Trophoblast cell (in vitro differentiated cells and primary cell): ENCODE measurements around the gene AMPH.

Experiments
- DNase-seq, 2 donors: peaks; one replicate each; pipeline ENCODE4 v3.0.0-alpha.2; 2016
- H2AFZ ChIP-seq: 2 replicates; pipeline ENCODE4 v1.6.1; 2013; ENCODE audit warnings: low read length, moderate library complexity, mild to moderate bottlenecking; ENCODE audit not compliant: insufficient read depth, poor library complexity
- H2AK5ac ChIP-seq: 2 replicates; pipeline ENCODE4 v1.6.1; 2013; ENCODE audit warnings: mild to moderate bottlenecking, low read length
- H2BK120ac ChIP-seq: 2 replicates; pipeline ENCODE4 v1.6.1; 2013; ENCODE audit warnings: low read length, mild to moderate bottlenecking, moderate library complexity; ENCODE audit not compliant: insufficient read depth, poor library complexity
- H2BK12ac ChIP-seq: 2 replicates; pipeline ENCODE4 v1.6.1; 2013; ENCODE audit warnings: mild to moderate bottlenecking, low read length, moderate library complexity
- H2BK5ac ChIP-seq: 2 replicates; pipeline ENCODE4 v1.6.1; 2013; ENCODE audit warnings: low read length, low read depth, moderate library complexity, mild to moderate bottlenecking; ENCODE audit not compliant: poor library complexity
- H3K14ac ChIP-seq: 2 replicates; pipeline ENCODE4 v1.6.1; 2013; ENCODE audit warnings: mild to moderate bottlenecking, low read length
- H3K18ac ChIP-seq: 2 replicates; pipeline ENCODE4 v1.6.1; 2013; ENCODE audit warnings: mild to moderate bottlenecking, low read length
- H3K23ac ChIP-seq: 2 replicates; pipeline ENCODE4 v1.6.1; 2013; ENCODE audit warnings: low read length
- H3K27ac ChIP-seq: 2 replicates; pipeline ENCODE4 v1.5.1; 2013; ENCODE audit warnings: low read depth, mild to moderate bottlenecking, inconsistent platforms, low read length, moderate library complexity
- H3K27me3 ChIP-seq: 2 replicates; pipeline ENCODE4 v1.6.1; 2013; ENCODE audit warnings: inconsistent platforms, mild to moderate bottlenecking, low read length, moderate library complexity; ENCODE audit not compliant: insufficient read depth
- H3K36me3 ChIP-seq, 2 experiments: 1 replicate in 1 of 2; 2 replicates in 1 of 2; pipeline ENCODE4 v1.6.1; 2013; ENCODE audit warnings: low read length in 2 of 2, mild to moderate bottlenecking in 2 of 2, moderate library complexity in 1 of 2; ENCODE audit not compliant: insufficient read depth in 2 of 2, control insufficient read depth in 1 of 2
- H3K4ac ChIP-seq: 2 replicates; pipeline ENCODE4 v1.6.1; 2013; ENCODE audit warnings: low read depth, mild to moderate bottlenecking, low read length, moderate library complexity
- H3K4me1 ChIP-seq, 2 experiments: 1 replicate in 1 of 2; 2 replicates in 1 of 2; pipeline ENCODE4 v1.6.1; 2013; ENCODE audit warnings: low read length in 2 of 2, mild to moderate bottlenecking in 2 of 2, moderate library complexity in 1 of 2; ENCODE audit not compliant: insufficient read depth in 2 of 2, control insufficient read depth in 1 of 2
- H3K4me2 ChIP-seq: 2 replicates; pipeline ENCODE4 v1.6.1; 2013; ENCODE audit warnings: inconsistent platforms, mild to moderate bottlenecking, low read length, moderate library complexity
- H3K4me3 ChIP-seq: 2 replicates; pipeline ENCODE4 v1.5.1; 2013; ENCODE audit warnings: mild to moderate bottlenecking, low read depth, low read length, inconsistent platforms
- H3K79me1 ChIP-seq: one replicate; pipeline ENCODE4 v1.6.1; 2013; ENCODE audit warnings: low read length
- H3K79me2 ChIP-seq: 2 replicates; pipeline ENCODE4 v1.6.1; 2013; ENCODE audit warnings: low read length, mild to moderate bottlenecking; ENCODE audit not compliant: control insufficient read depth, insufficient read depth, poor library complexity
- H3K9ac ChIP-seq: 2 replicates; pipeline ENCODE4 v1.6.1; 2013; ENCODE audit warnings: mild to moderate bottlenecking, low read length
- H3K9me3 ChIP-seq: 2 replicates; pipeline ENCODE4 v1.6.1; 2013; ENCODE audit warnings: low read depth, mild to moderate bottlenecking, control low read depth, inconsistent platforms, low read length; ENCODE audit not compliant: insufficient read depth
- H4K12ac ChIP-seq: 2 replicates; pipeline ENCODE4 v1.6.1; 2013; ENCODE audit warnings: low read depth, mild to moderate bottlenecking, low read length, moderate library complexity
- H4K8ac ChIP-seq: 2 replicates; pipeline ENCODE4 v1.6.1; 2013; ENCODE audit warnings: low read depth, mild to moderate bottlenecking, low read length, moderate library complexity
- H4K91ac ChIP-seq: one replicate; pipeline ENCODE4 v1.6.1; 2013; ENCODE audit warnings: low read depth, mild to moderate bottlenecking, low read length, moderate library complexity
- WGBS: extraction: QIAGEN DNeasy Blood & Tissue Kit; methylation state at CpG from one replicate; pipeline ENCODE4 v1.1.7; 2013; ENCODE audit warnings: missing lambda C conversion rate; ENCODE audit not compliant: insufficient read length, insufficient coverage; ENCODE audit errors: extremely low coverage; 5-methylcytosine and 5-hydroxymethylcytosine counted together

The AMPH gene

GRCh38 chr7:38512704-38513103 is 118.5 kb downstream of the AMPH start:
- H2AK5ac ChIP-seq, result no peak overlapping the region
- H3K9ac ChIP-seq, result no peak overlapping the region
- no peak overlapping the region for H3K4me3 ChIP-seq
- H3K4me2 ChIP-seq, result no peak overlapping the region
- no peaks in the 10 kb centered on the region for H3K27me3 ChIP-seq
- H2BK12ac ChIP-seq, result no peak overlapping the region
- H4K12ac ChIP-seq, result no peak overlapping the region
- no peak overlapping the region for H4K91ac ChIP-seq
- no peak overlapping the region for H3K14ac ChIP-seq
- H2AFZ ChIP-seq, result no peak overlapping the region
- H3K27ac ChIP-seq, result no peak overlapping the region
- H3K4me1 ChIP-seq, result no peaks in the 10 kb centered on the region
- WGBS, result no CpG with 5 or more reads among the region's 2 CpGs
- no peak for DNase-seq
- peaks cover 2% of the 10 kb centered on the region for H3K9me3 ChIP-seq
- H3K18ac ChIP-seq, result no peak overlapping the region
- H2BK5ac ChIP-seq, result no peak overlapping the region
- no peaks in the 10 kb centered on the region for H3K79me1 ChIP-seq
- no peaks in the 10 kb centered on the region for H3K79me2 ChIP-seq
- H3K23ac ChIP-seq, result no peak overlapping the region
- no peaks in the 10 kb centered on the region for H3K36me3 ChIP-seq
- H4K8ac ChIP-seq, result no peak overlapping the region
- H3K4ac ChIP-seq, result no peak overlapping the region
- no peak overlapping the region for H2BK120ac ChIP-seq

GRCh38 chr7:38512291-38512690 is 118.9 kb downstream of the AMPH start:
- H3K4me1 ChIP-seq, result no peaks in the 10 kb centered on the region
- H4K91ac ChIP-seq, result no peak overlapping the region
- no peak overlapping the region for H3K18ac ChIP-seq
- no peak for DNase-seq
- peaks cover 2% of the 10 kb centered on the region for H3K9me3 ChIP-seq
- H3K9ac ChIP-seq, result no peak overlapping the region
- H4K8ac ChIP-seq, result no peak overlapping the region
- no peak overlapping the region for H2AK5ac ChIP-seq
- H3K4me3 ChIP-seq, result no peak overlapping the region
- no peaks in the 10 kb centered on the region for H3K79me1 ChIP-seq
- no peaks in the 10 kb centered on the region for H3K27me3 ChIP-seq
- H2BK120ac ChIP-seq, result no peak overlapping the region
- H3K23ac ChIP-seq, result no peak overlapping the region
- no peak overlapping the region for H3K4ac ChIP-seq
- H2AFZ ChIP-seq, result no peak overlapping the region
- H3K27ac ChIP-seq, result no peak overlapping the region
- no peak overlapping the region for H4K12ac ChIP-seq
- no peak overlapping the region for H3K4me2 ChIP-seq
- no peaks in the 10 kb centered on the region for H3K36me3 ChIP-seq
- H3K79me2 ChIP-seq, result no peaks in the 10 kb centered on the region
- H3K14ac ChIP-seq, result no peak overlapping the region
- no peak overlapping the region for H2BK12ac ChIP-seq
- no peak overlapping the region for H2BK5ac ChIP-seq
- WGBS, result no CpG with 5 or more reads among the region's 2 CpGs

- no peak overlapping the region for H3K9ac ChIP-seq
- H3K79me2 ChIP-seq, result no peaks in the 10 kb centered on the region
- no peaks in the 10 kb centered on the region for H3K79me1 ChIP-seq
- peaks cover 2% of the 10 kb centered on the region for H3K9me3 ChIP-seq
- no peak overlapping the region for H2BK120ac ChIP-seq
- no peak overlapping the region for H3K18ac ChIP-seq
- H3K4me2 ChIP-seq, result no peak overlapping the region
- no peaks in the 10 kb centered on the region for H3K27me3 ChIP-seq
- H2BK5ac ChIP-seq, result no peak overlapping the region
- no peak overlapping the region for H3K27ac ChIP-seq
- H3K4me1 ChIP-seq, result no peaks in the 10 kb centered on the region
- no peak overlapping the region for H2AFZ ChIP-seq
- no peak overlapping the region for H3K4ac ChIP-seq
- no peak overlapping the region for H4K12ac ChIP-seq
- H2BK12ac ChIP-seq, result no peak overlapping the region
- no CpG with 5 or more reads among the region's 2 CpGs for WGBS
- no peak overlapping the region for H3K14ac ChIP-seq
- DNase-seq, result no peak
- no peak overlapping the region for H4K91ac ChIP-seq
- H4K8ac ChIP-seq, result no peak overlapping the region
- no peak overlapping the region for H2AK5ac ChIP-seq
- no peaks in the 10 kb centered on the region for H3K36me3 ChIP-seq
- no peak overlapping the region for H3K23ac ChIP-seq
- no peak overlapping the region for H3K4me3 ChIP-seq
Measured at GRCh38 chr7:38507384-38507783, 123.8 kb downstream of the AMPH start.

- H3K27me3 ChIP-seq, result no peaks in the 10 kb centered on the region
- H4K12ac ChIP-seq, result no peak overlapping the region
- H3K27ac ChIP-seq, result no peak overlapping the region
- no peak overlapping the region for H2BK120ac ChIP-seq
- no peak overlapping the region for H2AFZ ChIP-seq
- H3K4ac ChIP-seq, result no peak overlapping the region
- H3K9ac ChIP-seq, result no peak overlapping the region
- H4K91ac ChIP-seq, result no peak overlapping the region
- H3K4me1 ChIP-seq, result no peaks in the 10 kb centered on the region
- no peaks in the 10 kb centered on the region for H3K36me3 ChIP-seq
- DNase-seq, result no peak
- H3K4me2 ChIP-seq, result no peak overlapping the region
- no peak overlapping the region for H2AK5ac ChIP-seq
- H3K79me2 ChIP-seq, result no peaks in the 10 kb centered on the region
- H3K9me3 ChIP-seq, result peaks cover 2% of the 10 kb centered on the region
- no peak overlapping the region for H3K4me3 ChIP-seq
- H4K8ac ChIP-seq, result no peak overlapping the region
- H3K14ac ChIP-seq, result no peak overlapping the region
- H3K79me1 ChIP-seq, result no peaks in the 10 kb centered on the region
- WGBS, result no CpG with 5 or more reads among the region's 3 CpGs
- no peak overlapping the region for H3K18ac ChIP-seq
- H2BK5ac ChIP-seq, result no peak overlapping the region
- H3K23ac ChIP-seq, result peak overlapping the region; percentile 99
- no peak overlapping the region for H2BK12ac ChIP-seq
Measured at GRCh38 chr7:38506756-38507155, 124.4 kb downstream of the AMPH start.
